Fibroblast of mammary gland (primary cell): ENCODE data around the gene STAT5B.

Experiments
- DNase-seq: peaks from one replicate; pipeline ENCODE4 v3.0.0-alpha.2; 2010; ENCODE audit warnings: low read depth
- H3K4me3 ChIP-seq: 2 replicates; pipeline ENCODE4 v1.5.1; 2011; ENCODE audit warnings: low read depth, mild to moderate bottlenecking, low read length, moderate library complexity; ENCODE audit not compliant: control insufficient read depth
- CTCF ChIP-seq: conservative IDR thresholded peaks from 2 replicates; pipeline ENCODE4 v1.5.1; 2011; ENCODE audit warnings: low read depth, low read length, inconsistent platforms; ENCODE audit not compliant: control insufficient read depth, insufficient read depth

Gene STAT5B

GRCh38 chr17:42171831-42172230, 104.4 kb downstream of the STAT5B start:
- TF ChIP-seq CTCF = no peak
- H3K4me3 ChIP-seq = no peak overlapping the region
- DNase-seq = no peak

DNA sequence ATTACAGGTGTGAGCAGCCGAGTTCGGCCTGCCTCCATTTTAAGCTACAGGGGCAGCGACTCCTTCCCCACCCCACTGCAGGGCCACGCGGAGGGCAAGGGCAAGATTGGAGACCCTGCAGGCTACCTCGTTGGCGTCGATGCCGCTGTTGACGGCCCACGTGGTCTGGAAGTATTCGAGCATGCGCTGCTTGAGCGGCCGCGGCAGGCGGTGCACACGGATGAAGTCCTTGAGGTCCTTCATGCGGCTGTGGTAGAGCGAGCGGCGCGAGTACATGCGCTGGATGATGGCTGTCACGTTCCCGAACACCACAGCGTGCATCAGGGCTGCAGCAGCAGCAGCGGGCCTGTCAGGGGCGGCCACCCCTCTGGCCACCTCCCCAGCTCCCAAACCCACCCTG, 106.8 kb downstream of the STAT5B start:
- TF ChIP-seq CTCF = no peak
- H3K4me3 ChIP-seq = no peak overlapping the region

DNA sequence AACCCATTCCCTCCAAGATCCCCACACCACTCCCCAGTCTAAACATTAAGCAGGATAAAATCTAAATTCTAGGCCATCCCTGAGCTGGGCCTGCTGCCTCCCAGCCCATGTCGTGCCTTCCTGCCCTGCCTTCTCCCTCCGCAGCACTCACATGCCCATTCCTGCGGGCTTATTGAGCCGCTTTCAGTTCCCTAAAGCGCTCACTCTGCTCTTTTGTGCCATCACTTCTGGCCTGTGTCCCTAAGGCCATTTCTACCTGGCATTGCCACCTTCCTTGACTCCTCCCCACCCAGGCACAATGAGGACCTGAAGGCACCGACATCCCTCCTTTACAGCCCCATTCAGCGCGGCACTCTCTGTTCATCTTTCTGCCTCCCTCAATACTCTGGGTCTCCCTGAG, 108.4 kb downstream of the STAT5B start:
- no peak for TF ChIP-seq CTCF
- no peak overlapping the region for H3K4me3 ChIP-seq
- no peak for DNase-seq

More for the DNA sequence above, 106.8 kb downstream of the STAT5B start:
- no peak for DNase-seq

DNA sequence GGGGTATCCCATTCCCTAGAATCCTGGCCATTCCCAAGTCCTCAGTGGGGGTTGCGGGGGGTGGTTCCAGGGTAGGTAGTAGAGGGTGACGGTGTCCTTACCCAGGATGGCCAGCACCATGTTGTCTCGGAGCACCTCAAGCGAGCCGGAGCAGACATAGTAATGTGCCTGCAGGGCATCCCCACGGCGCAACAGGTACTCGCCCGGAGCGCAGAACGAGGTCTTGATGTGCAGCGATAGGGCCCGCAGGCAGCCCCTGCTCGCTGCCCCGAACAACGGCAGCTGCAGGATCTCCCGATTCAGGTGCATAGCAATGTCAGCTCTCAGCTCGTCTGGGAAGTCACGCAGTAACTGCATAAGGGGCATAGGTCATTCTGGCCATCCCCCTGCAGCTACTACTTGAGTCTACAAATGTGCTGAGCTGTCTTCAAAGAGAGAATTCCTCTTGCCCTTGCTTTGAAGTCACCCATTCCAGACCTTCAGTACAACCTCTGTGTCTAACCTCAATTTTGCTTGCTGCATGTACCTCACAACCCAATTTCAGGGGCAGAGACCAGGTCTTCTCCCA, 109.9 kb downstream of the STAT5B start:
- H3K4me3 ChIP-seq = no peak overlapping the region
- TF ChIP-seq CTCF = no peak

DNA sequence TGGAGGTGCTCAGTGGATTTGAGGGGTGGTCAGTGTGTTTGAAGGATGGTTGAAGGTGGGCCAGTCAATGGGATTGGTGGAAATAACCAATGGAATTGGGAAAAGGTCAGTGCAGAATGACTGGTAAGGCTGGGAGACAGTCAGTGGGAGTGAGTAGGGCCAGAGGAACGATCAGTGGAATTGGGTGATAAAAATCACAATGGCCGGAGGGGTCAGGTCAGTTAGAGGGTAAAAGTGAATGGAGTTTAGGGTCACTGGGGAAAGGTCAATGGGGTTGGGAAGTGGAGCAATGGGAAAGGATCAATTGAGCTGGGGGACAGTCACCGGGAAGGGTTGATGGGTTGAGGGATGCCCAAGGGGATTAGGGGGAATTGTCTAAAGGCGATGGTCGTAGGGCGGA, 110.4 kb downstream of the STAT5B start:
- H3K4me3 ChIP-seq = no peak overlapping the region
- TF ChIP-seq CTCF = no peak
- no peak for DNase-seq

More for the DNA sequence above, 109.9 kb downstream of the STAT5B start:
- no peak for DNase-seq

- no peak for TF ChIP-seq CTCF
- no peak overlapping the region for H3K4me3 ChIP-seq
- DNase-seq = no peak
Observed at GRCh38 chr17:42163696-42164407, 112.3 kb downstream of the STAT5B start.
